SU-DHL-6 (cell line): ENCODE measurements around the gene RRBP1.

Experiments
- H2AFZ ChIP-seq: fragments of 200-600 bp; sonication (generic); 2 replicates; pipeline ENCODE4 v1.6.1; 2014; ENCODE audit warnings: low read depth, mild to moderate bottlenecking, moderate library complexity, mixed read lengths, antibody characterized with exemption, low read length; ENCODE audit not compliant: severe bottlenecking
- H3F3A ChIP-seq: fragments of 200-600 bp; shearing (Covaris generic); 2 replicates; pipeline ENCODE4 v1.6.0; 2016; ENCODE audit warnings: antibody characterized with exemption, mild to moderate bottlenecking; ENCODE audit not compliant: insufficient read depth
- H3K27ac ChIP-seq: fragments of 200-600 bp; sonication (generic); 2 replicates; pipeline ENCODE4 v1.5.1; 2016; ENCODE audit warnings: low read depth, mild to moderate bottlenecking, low read length, moderate library complexity, mixed read lengths
- H3K27me3 ChIP-seq: fragments of 200-600 bp; sonication (generic), shearing (Covaris generic); 2 replicates; pipeline ENCODE4 v1.6.0; 2014; ENCODE audit warnings: mild to moderate bottlenecking, low read length
- H3K36me3 ChIP-seq: fragments of 200-600 bp; sonication (generic); 2 replicates; pipeline ENCODE4 v1.6.1; 2014; ENCODE audit warnings: mild to moderate bottlenecking, low read length, mixed read lengths
- H3K4me2 ChIP-seq: fragments of 300-600, 200-600 bp; shearing (Covaris generic), sonication (generic); 2 replicates; pipeline ENCODE4 v1.6.0; 2014; ENCODE audit warnings: low read length, low read depth, mild to moderate bottlenecking; ENCODE audit not compliant: poor library complexity, severe bottlenecking
- H3K4me3 ChIP-seq: fragments of 200-600 bp; sonication (generic); 2 replicates; pipeline ENCODE4 v1.5.1; 2014; ENCODE audit warnings: antibody characterized with exemption, low read length, mild to moderate bottlenecking, mixed read lengths; ENCODE audit not compliant: insufficient read depth, poor library complexity, severe bottlenecking
- H3K79me2 ChIP-seq: fragments of 200-600 bp; sonication (generic); 2 replicates; pipeline ENCODE4 v1.6.1; 2014; ENCODE audit warnings: mild to moderate bottlenecking, low read length, moderate library complexity; ENCODE audit not compliant: insufficient read depth
- H3K9ac ChIP-seq: fragments of 200-600 bp; sonication (generic); 2 replicates; pipeline ENCODE4 v1.7.0; 2014; ENCODE audit warnings: mild to moderate bottlenecking, low read length
- H3K9me2 ChIP-seq: fragments of 200-600 bp; sonication (generic); replicated peaks from 2 replicates; pipeline ENCODE4 v1.6.1; 2014; ENCODE audit warnings: low read length; ENCODE audit not compliant: insufficient read depth
- H3K9me3 ChIP-seq: fragments of 200-600 bp; sonication (generic); 2 replicates; pipeline ENCODE4 v1.6.1; 2014; ENCODE audit warnings: low read length, mixed read lengths; ENCODE audit not compliant: insufficient read depth
- H4K20me1 ChIP-seq: fragments of 200-600 bp; sonication (generic); 2 replicates; pipeline ENCODE4 v1.6.1; 2014; ENCODE audit warnings: low read depth, mild to moderate bottlenecking, antibody characterized with exemption, low read length, moderate library complexity, mixed read lengths
- EZH2phosphoT487 ChIP-seq: fragments of 200-600 bp; sonication (generic), shearing (Covaris generic); conservative IDR thresholded peaks from 2 replicates; pipeline ENCODE4 v1.6.1; 2018; ENCODE audit warnings: mild to moderate bottlenecking, antibody characterized with exemption, low read length, moderate library complexity, mixed read lengths
- TF ChIP-seq, protein P1 (sequence below): fragments of 200-600 bp; sonication (generic); IDR thresholded peaks from one replicate; pipeline ENCODE4 v1.5.1; 2017; ENCODE audit warnings: antibody characterized with exemption, mild to moderate bottlenecking, low read length, moderate library complexity; ENCODE audit not compliant: insufficient read depth, poor library complexity, severe bottlenecking

Gene RRBP1

DNA sequence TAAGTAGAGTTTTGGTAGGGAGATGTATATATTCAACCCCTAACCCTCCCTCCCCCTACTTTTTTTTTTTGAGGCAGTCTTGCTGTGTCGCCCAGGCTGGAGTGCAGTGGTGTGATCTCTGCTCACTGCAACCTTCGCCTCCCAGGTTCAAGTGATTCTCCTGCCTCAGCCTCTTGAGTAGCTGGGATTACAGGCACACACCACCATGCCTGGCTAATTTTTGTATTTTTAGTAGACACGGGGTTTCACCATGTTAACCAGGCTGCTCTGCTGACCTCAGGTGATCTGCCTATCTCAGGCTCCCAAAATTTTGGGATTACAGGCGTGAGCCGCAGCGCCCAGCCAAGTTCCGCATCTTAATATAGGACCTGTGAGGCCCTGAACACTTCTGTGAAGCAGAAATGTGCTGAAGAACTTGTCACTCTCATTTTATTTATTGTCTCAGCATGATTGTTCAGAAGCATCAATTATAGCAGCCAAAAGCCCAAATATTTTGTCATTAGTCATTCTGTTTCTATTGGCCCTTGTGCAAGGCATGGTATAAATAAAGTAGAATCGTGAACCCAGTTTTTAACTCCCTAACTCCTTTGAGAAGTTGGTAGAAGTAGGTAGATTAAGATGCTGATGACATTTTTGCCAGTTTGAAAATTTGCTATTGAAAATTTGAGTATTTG is 92.7 kb downstream of the RRBP1 start:
- TF ChIP-seq EZH2phosphoT487: no peak
- TF ChIP-seq, protein P1, sequence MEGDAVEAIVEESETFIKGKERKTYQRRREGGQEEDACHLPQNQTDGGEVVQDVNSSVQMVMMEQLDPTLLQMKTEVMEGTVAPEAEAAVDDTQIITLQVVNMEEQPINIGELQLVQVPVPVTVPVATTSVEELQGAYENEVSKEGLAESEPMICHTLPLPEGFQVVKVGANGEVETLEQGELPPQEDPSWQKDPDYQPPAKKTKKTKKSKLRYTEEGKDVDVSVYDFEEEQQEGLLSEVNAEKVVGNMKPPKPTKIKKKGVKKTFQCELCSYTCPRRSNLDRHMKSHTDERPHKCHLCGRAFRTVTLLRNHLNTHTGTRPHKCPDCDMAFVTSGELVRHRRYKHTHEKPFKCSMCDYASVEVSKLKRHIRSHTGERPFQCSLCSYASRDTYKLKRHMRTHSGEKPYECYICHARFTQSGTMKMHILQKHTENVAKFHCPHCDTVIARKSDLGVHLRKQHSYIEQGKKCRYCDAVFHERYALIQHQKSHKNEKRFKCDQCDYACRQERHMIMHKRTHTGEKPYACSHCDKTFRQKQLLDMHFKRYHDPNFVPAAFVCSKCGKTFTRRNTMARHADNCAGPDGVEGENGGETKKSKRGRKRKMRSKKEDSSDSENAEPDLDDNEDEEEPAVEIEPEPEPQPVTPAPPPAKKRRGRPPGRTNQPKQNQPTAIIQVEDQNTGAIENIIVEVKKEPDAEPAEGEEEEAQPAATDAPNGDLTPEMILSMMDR: no peak
- no peak overlapping the region for H3K4me2 ChIP-seq
- no peak overlapping the region for H3K9ac ChIP-seq
- no peaks in the 10 kb centered on the region for H3K79me2 ChIP-seq
- no peak overlapping the region for H3K27ac ChIP-seq
- H3K9me2 ChIP-seq: no peaks in the 10 kb centered on the region
- H3K4me3 ChIP-seq: no peak overlapping the region
- H2AFZ ChIP-seq: no peak overlapping the region
- no peaks in the 10 kb centered on the region for H3K27me3 ChIP-seq
- H3F3A ChIP-seq: no peaks in the 10 kb centered on the region
- no peaks in the 10 kb centered on the region for H3K36me3 ChIP-seq
- H3K9me3 ChIP-seq: no peaks in the 10 kb centered on the region
- no peaks in the 10 kb centered on the region for H4K20me1 ChIP-seq

DNA sequence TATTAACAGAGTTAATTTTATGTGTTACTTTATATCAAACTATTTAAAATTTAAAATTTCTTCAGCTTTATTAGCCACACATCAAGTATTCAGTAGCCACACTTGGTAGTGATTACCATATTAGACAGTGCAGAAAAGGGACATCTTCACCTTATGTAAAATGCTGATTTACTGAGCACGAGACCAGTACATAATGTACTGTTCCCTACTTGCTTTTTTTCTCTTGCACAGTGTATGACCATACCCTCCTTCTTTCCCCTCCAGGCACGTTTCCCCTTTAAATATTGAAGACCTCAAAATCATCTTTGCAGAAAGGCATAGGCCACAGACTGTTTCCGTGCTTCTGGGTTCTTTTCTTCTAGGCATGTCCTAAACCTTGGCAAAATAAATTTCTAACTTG is 94.2 kb downstream of the RRBP1 start:
- Histone ChIP-seq H4K20me1 (no peaks in the 10 kb centered on the region), H3K9ac (no peak overlapping the region), H3K27ac (no peak overlapping the region), H3K79me2 (no peaks in the 10 kb centered on the region), H3K4me2 (no peak overlapping the region), H3K9me2 (no peaks in the 10 kb centered on the region), H3K27me3 (no peaks in the 10 kb centered on the region), H3K9me3 (no peaks in the 10 kb centered on the region), H2AFZ (no peak overlapping the region), H3K36me3 (no peaks in the 10 kb centered on the region), H3K4me3 (no peak overlapping the region), H3F3A (no peaks in the 10 kb centered on the region)
- TF ChIP-seq EZH2phosphoT487: no peak
- TF ChIP-seq, protein P1: no peak

DNA sequence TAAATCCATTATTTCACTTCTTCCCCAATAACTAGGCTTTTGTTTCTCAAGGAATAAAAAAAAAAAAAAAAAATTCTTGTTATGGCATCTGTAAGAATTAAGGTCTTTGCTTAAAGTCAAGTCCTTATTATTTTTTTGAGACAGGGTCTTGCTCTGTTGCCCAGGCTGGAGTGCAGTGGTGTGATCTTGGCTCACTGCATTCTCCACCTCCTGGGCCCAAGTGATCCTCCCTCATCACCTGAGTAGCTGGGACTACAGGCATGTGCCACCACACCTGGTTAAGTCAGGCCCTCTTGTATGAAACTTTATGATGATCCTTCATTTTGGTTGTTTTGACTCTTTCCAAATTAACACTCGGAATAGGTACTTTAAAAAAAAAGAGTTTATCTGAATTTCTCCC is 94.9 kb downstream of the RRBP1 start:
- H3K9me2 ChIP-seq: no peaks in the 10 kb centered on the region
- H2AFZ ChIP-seq: no peak overlapping the region
- TF ChIP-seq, protein P1: no peak
- TF ChIP-seq EZH2phosphoT487: no peak
- no peaks in the 10 kb centered on the region for H3K79me2 ChIP-seq
- no peaks in the 10 kb centered on the region for H3K9me3 ChIP-seq
- no peaks in the 10 kb centered on the region for H3K27me3 ChIP-seq
- no peak overlapping the region for H3K4me2 ChIP-seq
- no peaks in the 10 kb centered on the region for H4K20me1 ChIP-seq
- no peak overlapping the region for H3K27ac ChIP-seq
- H3F3A ChIP-seq: no peaks in the 10 kb centered on the region
- no peak overlapping the region for H3K9ac ChIP-seq
- H3K36me3 ChIP-seq: no peaks in the 10 kb centered on the region
- H3K4me3 ChIP-seq: no peak overlapping the region
